GM19239 (cell line): ENCODE results near the gene DCDC1.

Source experiments
- DNase-seq: peaks from one replicate; pipeline ENCODE4 v3.0.0; 2011; ENCODE audit warnings: low spot score; ENCODE audit not compliant: insufficient read length
- FAIRE-seq: peaks from 2 replicates; lab custom pipeline; 2011; peaks lifted over from hg19 to GRCh38; lab: Jason Lieb, UNC

The DCDC1 gene

DNA sequence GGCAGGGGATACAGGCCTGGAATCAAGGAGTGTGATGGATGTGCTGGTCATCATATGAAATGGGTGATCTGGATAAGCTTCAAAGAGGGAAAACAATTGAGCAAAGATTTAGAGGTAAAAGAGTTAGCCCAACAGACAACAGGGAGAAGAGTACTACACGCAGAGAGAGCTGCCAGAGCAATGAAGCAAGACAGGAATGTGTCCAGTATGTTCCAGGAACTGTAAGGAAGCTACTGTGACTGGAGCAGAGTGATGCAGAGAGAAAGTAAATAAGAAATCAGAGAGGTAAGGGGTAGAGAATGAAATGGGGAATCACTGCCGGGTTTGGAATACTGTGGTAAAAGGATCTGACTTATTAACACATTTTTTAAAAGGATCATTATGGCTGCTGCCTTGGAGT is 255.1 kb downstream of the DCDC1 start:
- DNase-seq (no peak), FAIRE-seq (no peak)

GRCh38 chr11:31110830-31111229 is 258.7 kb downstream of the DCDC1 start:
- DNase-seq (no peak), FAIRE-seq (no peak)

GRCh38 chr11:31109446-31109845 is 260.1 kb downstream of the DCDC1 start:
- no peak for FAIRE-seq
- DNase-seq = no peak

DNA sequence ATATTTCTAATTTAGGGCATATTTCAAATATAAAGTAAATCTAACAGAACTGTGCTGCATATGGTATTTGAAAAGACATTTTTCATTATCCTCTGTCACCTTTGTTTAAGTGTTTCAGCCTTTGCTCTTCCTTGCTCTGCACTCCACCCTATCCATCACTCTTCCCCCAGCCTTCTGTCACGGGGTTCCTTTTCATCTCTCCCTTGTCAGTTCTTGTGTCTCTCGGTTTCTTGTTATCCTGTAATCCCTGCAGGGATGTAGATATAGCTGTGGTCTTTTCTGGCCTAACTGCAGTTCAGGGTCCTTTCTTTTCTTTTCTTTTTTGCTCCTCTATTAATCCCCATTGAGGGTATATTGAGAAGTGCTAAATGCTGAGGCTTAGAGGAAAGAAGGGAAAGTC is 261.9 kb downstream of the DCDC1 start:
- DNase-seq = no peak

GRCh38 chr11:31106968-31107576 is 262.5 kb downstream of the DCDC1 start:
- DNase-seq (peak; percentile 4), FAIRE-seq (peak; percentile 89)

More for the DNA sequence above, 261.9 kb downstream of the DCDC1 start:
- no peak for FAIRE-seq

DNA sequence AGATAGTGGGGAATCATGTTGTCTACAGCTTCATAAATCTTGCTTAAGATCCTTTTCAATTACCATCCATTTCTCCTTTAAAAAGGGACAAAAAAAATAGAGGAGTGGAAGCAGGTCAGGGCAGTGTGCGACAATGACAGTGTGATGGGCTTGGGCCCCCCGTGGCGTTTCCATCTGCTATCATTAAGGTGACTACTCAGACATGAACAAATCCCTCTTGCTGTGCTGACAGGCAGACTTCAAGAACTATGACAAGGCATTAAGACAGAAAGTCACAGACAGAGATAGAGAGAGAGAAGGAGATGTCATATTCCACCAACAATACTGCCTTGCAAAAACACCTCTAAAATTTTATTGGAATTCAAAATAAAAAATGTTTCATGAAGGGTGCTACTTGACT is 263.2 kb downstream of the DCDC1 start:
- no peak for DNase-seq
- no peak for FAIRE-seq

DNA sequence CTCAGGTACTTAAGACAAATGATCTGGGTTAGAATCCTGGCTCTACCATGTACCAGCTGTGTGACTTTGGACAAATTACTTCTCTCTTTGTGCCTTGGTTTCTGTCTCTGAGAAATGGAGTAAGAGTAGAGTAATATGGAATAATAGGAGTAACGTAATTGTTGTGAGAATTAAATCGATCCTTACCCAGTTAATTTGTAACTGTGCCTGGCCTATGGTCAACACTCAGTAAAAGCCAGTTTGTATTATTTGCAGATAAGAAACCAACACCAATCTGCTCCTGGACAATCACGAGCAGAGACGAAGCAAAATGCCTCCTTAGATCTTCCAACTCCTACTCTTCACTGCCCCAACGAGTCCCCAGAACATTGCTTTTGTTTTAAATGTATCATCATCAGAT is 266.7 kb downstream of the DCDC1 start:
- no peak for FAIRE-seq

DNA sequence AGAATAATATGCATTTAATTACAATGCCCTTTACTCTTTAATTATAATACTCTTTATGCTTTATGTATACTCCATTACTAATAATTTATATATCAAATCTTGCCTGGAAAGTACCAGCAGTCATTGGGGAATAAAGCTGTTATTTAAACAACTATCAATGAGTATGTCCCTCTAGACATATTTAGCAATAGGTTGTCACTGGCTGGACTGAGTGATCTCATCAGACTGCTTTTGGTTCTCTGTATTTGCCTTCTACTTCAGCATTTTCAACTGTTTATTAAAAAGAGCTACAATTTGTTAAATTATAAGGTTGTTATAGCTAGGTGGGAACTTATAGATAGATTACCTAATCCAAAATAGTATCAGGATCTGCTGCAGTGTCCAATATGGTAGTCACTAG is 267.2 kb downstream of the DCDC1 start:
- FAIRE-seq (no peak), DNase-seq (no peak)

More for the DNA sequence above, 266.7 kb downstream of the DCDC1 start:
- DNase-seq = no peak

DNA sequence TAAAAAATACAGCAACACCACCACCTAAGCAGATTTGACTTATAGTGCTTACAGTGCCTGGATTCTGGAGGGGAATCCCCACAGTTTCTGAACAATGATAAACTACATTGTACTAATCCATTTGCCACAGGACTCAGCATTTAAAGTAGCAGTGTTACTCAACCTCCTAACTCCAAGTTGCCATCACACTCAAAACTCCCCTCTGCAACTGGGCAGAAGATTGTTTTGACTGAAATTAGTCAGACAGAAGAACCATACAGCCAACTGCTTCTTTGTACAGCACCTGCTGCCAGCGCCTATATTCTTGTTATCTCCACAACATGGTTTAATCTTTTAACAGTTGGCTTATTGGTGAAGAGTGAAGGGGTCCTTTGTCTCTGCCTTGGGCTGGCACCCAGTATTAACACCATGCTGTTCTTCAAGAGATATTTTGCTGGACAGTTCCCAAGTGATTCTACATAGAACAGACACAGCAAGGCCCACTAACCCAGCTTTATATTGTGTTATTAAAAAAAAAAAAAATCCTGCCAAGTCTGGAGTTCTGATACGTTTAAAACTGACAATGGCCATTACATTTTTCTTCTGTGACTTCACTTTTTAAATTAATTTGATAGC is 273.2 kb downstream of the DCDC1 start:
- no peak for DNase-seq
- FAIRE-seq = no peak

DNA sequence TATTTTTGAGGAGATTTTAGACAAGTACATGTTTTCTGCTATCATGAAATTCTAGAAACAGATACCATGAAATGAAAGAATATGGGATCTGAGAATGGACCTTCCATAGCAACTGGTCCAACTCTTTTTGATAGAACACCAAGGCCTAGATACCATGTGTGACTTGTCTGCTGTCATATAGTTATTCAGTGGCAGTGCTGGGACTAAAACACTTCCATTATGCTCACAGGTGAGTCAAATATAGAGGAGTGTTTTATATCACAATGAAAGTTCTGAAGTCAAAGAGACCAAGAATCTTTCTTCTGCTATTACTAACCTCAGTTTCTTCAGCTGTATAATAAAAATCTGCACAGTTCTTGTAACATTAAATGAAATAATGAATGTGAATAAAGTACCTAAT is 276.9 kb downstream of the DCDC1 start:
- FAIRE-seq (no peak), DNase-seq (no peak)

DNA sequence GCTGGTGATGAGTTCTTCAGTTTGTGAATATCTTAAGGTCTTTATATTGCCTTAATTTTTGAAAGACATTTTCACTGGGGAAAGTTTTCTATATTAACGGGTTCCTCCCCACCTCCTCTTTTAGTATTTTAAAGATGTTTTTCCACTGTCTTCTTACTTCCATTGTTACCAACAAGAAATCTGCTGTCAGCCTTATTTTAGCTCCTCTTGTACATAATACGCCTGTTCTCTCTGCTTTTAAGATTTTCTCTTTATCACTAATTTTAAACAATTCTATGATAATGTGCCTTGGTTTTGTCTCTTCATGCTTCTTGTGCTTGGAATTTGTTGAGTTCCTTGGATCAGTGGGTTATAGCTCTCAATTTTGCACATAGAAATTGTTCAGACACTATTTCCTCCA is 280.4 kb downstream of the DCDC1 start:
- FAIRE-seq = no peak
- DNase-seq = no peak

- FAIRE-seq = no peak
- DNase-seq = no peak
Observed at GRCh38 chr11:31069447-31070205, 299.9 kb downstream of the DCDC1 start.

- FAIRE-seq (no peak), DNase-seq (no peak)
Observed at GRCh38 chr11:31060880-31061279, 308.7 kb downstream of the DCDC1 start.

GRCh38 chr11:31059529-31059928 is 310.0 kb downstream of the DCDC1 start:
- FAIRE-seq (no peak), DNase-seq (no peak)

DNA sequence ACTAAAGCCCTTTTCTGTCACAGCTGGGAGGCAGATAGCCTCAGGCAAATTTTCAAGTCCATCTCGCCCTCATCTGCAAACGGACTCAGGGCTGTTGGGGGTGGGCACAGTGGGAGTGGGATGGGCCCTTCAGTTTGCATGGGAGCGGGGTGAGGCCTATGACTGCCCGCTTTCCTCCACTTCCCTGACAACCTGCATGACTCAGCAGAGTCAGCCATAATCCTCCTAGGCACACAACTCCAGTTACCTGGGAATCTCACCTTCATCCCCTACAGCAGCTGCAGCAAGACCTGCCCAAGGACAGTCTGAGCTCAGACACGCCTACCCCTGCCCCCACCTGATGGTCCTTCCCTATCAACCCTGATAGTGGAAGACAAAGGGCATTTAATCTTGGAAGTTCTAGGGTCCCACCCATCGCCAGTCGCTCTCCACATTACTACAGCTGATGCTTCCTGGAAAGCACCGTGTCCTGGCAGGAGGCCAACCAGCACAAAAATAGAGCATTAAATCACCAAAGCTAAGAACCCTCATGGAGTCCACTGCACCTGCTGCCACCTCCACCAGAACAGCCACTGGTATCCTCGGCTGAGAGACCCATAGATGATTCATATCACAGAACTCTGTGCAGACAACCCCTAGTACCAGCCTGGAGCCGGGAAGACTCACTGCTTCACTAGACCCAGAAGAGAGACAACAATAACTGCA is 319.3 kb downstream of the DCDC1 start:
- no peak for FAIRE-seq
- no peak for DNase-seq

- DNase-seq (no peak), FAIRE-seq (no peak)
Observed at GRCh38 chr11:31045335-31045734, 324.2 kb downstream of the DCDC1 start.

GRCh38 chr11:31030138-31030792 is 339.3 kb downstream of the DCDC1 start:
- no peak for FAIRE-seq

DNA sequence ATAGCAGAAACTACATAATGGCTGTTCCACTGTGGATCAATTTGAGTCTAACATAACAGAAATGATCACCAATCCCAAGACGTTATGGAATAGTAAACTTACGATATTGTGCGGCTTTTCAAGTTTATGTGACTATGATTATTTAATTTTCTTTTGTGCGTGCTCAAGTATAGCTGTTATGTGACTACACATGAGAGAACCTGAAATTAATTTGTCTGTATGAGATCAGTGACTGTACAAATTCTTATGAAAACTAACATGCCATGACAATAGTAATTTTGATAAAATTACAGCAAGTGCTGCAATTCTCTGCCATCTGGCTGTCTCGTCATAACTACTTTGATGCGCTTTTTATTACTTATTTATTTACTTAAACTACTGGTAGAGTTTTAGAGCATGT is 343.2 kb downstream of the DCDC1 start:
- no peak for DNase-seq
- no peak for FAIRE-seq

More at GRCh38 chr11:31030138-31030792, 339.3 kb downstream of the DCDC1 start:
- no peak for DNase-seq

DNA sequence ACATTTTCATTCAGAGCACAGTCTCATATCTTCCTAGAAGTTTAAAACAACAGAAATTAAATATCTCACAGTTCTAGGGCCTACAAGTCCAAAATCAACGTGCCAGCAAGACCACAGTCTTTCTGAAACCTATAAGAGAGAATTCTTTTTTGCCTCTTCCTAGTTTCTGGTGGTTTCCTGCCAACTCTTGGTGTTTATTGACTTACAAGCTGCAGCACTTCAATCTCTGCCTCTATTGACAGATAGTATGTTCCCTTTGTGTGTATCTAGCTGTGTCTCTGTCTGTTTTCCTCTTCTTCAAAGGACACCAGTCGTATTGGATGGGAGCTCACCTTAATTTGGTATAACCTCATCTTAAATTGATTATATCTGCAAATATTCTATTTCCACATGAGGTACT is 347.5 kb downstream of the DCDC1 start:
- FAIRE-seq (no peak), DNase-seq (no peak)

GRCh38 chr11:31019786-31020185 is 349.8 kb downstream of the DCDC1 start:
- FAIRE-seq (no peak), DNase-seq (no peak)
